Embryonic facial prominence (tissue), 1 donor: ENCODE measurements around the gene LRMDA.
"Not testable (repeated sequence)": the region's sequence is repeated elsewhere in the genome, so short reads cannot be mapped to it uniquely, and the experiment has no call there.

Experiments
- DNase-seq: peaks from one replicate; pipeline ENCODE4 v3.0.0-alpha.2; 2016; ENCODE audit errors: extremely low spot score

Gene LRMDA

DNA sequence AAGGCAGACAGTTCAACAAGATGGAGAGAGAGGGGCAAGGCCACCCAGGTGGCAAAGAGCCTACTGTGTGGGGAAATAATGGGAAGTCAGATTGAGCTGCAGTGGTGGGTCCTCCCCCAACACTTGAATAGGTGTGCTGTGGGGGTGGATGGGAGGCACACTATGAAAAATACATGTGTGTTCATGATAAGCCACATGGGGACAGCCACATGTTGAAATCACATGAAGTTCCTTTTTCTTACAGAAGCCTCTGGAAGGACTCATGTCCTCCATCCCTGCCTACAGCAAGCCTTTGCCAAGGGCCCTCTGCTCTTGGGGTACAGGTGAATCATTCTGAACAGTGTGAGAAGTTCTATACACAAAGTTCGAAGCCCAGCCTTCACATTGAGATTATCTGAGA is 310.9 kb downstream of the LRMDA start:
- no peak for DNase-seq

DNA sequence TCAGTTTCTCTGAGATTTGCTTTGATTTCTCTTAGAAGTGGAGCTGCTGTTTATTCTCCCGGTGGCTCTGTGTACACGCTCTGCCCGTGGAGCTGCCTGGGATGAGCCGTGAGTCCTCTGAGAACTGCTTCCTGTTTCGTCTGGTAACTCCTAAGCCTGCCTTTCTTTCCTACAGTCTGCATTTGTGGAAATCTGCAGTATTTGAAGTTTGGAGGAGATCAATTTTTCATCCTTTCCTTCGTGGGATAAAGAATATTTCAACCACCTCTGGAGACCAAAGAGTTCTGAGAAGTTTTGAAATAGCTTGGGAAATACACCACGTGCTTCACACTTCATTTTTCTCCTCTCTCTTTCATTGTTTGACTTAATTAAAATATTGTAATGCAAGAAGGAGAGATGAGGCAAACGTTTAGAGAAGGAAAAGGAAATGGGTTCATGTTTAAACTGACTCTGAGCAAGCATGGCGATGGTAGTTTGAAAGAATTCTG is 311.9 kb downstream of the LRMDA start:
- no peak for DNase-seq

GRCh38 chr10:75744261-75744660 is 312.8 kb downstream of the LRMDA start:
- no peak for DNase-seq

GRCh38 chr10:75746356-75746755 is 314.9 kb downstream of the LRMDA start:
- DNase-seq: no peak

DNA sequence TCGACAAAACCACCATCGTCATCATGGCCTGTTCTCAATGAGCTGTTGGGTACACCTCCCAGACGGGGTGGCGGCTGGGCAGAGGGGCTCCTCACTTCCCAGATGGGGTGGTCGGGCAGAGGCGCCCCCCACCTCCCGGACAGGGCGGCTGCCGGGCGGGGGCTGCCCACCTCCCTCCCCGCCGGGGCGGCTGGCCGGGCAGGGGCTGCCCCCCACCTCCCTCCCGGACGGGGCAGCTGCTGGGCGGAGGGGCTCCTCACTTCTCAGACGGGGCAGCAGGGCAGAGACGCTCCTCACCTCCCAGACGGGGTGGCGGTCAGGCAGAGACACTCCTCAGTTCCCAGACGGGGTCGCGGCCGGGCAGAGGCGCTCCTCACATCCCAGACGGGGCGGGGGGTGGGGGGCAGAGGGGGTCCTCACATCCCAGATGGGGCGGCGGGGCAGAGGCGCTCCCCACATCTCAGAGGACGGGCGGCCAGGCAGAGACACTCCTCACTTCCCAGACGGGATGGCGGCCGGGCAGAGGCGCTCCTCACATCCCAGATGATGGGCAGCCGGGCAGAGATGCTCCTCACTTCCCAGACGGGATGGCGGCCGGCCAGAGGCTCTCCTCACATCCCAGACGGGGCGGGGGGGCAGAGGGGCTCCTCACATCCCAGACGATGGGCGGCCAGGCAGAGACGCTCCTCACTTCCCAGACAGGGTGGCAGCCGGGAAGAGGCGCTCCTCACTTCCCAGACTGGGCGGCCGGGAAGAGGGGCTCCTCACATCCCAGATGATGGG is 318.9 kb downstream of the LRMDA start:
- DNase-seq: not testable (repeated sequence)

DNA sequence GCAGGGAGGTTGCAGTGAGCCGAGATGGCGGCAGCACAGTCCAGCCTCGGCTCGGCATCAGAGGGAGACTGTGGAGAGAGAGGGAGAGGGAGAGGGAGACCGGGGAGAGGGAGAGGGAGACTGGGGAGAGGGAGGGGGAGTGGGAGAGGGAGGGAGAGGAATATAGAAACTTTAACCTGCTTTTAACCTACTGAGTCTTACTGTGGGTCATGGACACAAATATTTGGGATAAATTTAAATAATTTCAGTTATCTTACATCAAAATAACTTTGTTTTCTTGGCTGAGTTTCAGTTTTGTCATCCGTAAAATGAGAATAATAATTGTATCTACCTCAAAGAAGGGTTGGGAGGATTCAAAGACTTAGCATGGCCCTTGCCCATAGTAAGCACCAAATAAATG is 319.8 kb downstream of the LRMDA start:
- DNase-seq: no peak

GRCh38 chr10:75753621-75754020 is 322.2 kb downstream of the LRMDA start:
- no peak for DNase-seq

DNA sequence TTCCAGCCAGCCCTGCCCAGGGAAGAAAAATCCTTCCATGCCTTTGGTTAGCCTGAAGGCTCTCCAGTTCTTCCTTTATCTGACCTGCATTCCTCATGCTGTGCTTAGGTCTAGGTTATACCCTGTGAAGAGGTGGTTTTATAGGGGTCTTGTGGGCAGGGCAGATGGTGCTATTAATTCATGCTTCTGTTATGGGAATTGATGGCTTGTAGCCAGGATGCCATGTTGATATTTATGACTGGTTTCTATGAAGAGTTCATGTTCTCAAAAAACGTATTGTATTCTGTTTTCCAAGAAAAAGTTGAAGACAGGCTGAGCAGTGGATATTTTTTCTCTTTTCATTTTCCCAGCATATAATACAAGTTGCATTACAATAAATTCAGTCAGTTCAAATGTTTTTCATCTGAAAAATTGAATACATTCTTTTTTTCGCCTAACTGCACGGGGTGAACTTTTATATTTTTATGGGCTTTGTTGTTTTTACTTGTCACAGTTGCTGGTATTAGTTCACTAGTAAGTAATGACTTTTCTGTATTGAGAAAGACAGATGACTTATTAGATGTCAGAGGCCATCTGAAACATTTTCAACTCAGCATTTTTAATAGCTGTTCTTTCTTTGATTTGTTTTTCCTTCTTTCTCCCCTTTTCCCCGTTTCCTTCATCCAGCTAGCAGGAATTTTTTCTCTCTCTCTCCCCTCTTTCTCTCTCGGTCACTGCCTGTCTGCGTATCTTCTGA is 322.8 kb downstream of the LRMDA start:
- no peak for DNase-seq

- no peak for DNase-seq
Measured at GRCh38 chr10:75755528-75755927, 324.1 kb downstream of the LRMDA start.

- DNase-seq: no peak
Measured at GRCh38 chr10:75761289-75761688, 329.9 kb downstream of the LRMDA start.

- no peak for DNase-seq
Measured at GRCh38 chr10:75762431-75762802, 331.0 kb downstream of the LRMDA start.

DNA sequence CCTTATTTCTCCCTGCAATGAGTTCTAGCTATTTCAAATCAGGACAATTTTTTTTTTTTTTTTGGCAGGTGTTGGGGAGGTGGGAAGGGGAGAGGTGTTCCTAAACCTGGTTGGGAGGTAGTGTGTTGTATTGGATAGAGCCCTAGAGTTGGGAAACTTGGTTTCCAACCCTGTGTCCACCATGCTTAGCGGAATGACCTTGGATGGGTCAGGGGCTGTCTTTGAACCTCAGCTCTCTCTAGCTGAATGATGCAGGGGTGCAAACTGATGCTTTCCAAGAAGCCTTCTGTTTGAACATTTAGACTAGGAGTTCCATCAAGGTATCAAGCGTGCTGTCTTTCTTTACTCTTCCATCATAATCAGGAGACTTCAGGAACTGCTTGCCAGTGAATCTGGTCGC is 332.2 kb downstream of the LRMDA start:
- DNase-seq: no peak

- DNase-seq: no peak
Measured at GRCh38 chr10:75764974-75765788, 333.8 kb downstream of the LRMDA start.

DNA sequence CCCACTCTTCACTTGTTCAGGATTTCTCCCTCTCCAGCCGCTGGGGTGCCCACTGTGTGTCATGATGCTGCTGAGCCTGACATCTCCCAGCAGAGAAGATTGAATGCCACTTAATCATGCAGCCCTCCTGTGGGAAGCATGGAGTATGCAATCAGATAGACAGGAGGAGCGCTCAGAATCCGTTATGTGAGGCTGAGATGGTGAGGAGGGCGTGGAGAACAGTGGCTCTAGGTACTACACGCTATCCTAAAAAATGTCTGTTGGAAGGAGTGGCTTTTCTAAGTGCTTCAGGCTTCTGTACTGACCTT is 334.3 kb downstream of the LRMDA start:
- DNase-seq: no peak

- DNase-seq: no peak
Measured at GRCh38 chr10:75766106-75766505, 334.7 kb downstream of the LRMDA start.

DNA sequence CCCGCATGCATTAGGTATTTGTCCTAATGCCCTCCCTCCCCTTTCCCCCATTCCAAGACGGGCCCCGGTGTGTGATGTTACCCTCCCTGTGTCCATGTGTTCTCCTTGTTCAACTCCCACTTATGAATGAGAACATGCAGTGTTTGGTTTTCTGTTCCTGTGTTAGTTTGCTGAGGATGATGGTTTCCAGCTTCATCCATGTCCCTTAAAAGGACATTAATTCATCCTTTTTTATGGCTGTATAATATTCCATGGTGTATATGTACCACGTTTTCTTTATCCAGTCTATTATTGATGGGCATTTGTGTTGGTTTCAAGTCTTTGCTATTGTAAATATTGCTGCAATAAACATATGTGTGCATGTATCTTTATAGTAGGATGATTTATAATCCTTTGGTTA is 335.3 kb downstream of the LRMDA start:
- DNase-seq: not testable (repeated sequence)

DNA sequence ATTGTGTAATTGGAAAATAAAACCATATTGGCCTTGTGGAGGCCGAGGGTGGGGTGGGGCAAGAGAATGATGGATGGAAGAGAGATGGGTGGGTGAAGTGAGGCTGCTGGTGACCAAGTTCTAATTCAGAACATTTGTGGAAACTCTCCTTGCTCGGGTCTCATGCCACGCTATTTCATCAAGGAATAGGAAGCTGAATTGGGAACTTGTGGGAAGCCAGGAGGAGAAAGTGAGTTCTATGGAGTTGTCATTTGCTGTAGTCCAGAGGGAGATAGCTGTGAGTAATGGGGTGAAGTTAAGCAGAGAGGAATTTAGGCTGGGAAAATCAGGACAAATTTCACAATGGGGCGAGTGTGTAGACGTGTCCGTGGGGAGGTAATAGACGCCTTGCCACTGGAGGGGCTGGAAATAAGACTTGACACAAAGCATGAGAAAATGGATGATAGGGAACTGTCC is 339.2 kb downstream of the LRMDA start:
- DNase-seq: no peak

DNA sequence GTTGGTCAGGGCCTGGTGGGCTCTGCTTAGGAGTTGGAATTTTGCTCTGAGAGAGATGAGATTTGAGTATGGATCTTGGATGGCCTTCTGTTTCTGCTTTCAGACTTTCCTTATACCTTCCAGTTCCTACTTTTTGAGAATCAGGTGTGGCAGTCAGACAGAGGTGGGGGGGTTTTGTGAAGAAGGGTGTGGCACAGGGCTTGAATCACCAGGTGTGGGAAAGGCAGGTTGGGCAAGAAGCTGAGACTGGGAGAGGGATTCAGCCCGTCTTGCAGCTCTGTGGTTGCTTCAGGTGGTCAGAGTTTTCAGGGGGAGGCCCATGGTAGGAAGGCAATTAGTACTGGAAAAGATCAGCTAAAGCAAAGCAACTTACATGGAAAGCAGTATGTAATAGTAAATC is 340.2 kb downstream of the LRMDA start:
- no peak for DNase-seq

DNA sequence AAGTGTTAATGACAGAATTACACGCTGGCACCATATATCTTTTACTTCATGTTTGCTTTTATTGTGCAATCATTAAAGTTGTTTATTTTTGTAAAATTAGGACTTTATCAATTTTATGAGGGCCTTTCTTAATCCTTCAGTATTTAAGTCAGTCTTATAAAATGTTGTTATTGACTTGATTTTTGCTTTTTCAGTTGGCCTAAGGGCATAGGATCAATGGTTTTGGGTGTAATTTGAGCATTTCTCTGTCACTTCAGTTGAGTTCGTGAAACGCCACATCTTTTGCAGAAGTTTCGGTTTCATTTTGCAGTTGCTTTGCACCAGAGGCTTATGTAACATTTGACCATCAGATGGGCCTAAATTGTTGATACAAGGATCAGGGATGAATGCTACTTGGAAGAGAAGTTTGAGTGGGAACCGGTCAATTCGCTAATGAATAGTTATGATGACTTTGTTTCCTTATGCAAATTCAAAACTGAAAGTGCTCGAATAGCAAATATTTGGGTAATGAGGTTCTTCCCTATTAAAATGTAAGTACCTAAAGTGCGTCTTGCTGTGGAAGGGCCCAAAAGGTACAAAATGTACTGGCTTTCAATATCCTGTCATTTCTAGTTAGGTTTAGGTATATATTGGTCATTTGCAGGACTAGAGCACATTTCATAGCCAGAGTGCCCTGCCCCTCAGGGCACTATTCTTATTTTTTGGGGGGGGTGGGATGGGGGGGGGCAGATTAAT is 340.9 kb downstream of the LRMDA start:
- no peak for DNase-seq

DNA sequence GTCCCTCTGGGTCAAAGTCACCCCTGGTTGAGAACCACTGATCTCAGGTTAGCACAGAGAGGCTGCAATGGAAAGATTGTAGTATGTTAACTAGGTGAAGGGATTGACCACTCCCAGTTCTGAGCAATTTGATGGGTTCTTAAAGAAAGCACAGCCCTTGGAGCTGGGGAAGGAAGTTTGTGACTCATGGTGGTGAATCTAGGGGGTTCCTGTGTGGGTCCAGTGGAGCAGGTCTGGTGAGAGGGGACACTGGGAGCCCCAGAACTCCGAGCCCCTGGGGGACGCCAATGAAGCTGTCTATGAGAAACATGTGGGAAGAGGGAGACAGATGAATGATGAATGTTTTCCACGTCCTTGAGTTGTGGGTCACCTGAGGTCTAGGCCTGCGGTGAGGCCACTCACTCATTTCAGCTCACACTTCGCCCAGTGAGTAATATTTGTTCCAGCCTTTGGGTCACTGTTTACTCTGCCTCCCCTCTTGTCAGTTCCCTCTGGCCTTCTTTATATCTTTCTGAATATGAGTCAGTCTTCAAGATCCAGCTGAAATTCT is 341.9 kb downstream of the LRMDA start:
- no peak for DNase-seq
